ENCODE data around the gene PDZD8.
"Not testable (repeated sequence)": the region's sequence is repeated elsewhere in the genome, so short reads cannot be mapped to it uniquely, and the experiment has no call there.

The PDZD8 gene

DNA sequence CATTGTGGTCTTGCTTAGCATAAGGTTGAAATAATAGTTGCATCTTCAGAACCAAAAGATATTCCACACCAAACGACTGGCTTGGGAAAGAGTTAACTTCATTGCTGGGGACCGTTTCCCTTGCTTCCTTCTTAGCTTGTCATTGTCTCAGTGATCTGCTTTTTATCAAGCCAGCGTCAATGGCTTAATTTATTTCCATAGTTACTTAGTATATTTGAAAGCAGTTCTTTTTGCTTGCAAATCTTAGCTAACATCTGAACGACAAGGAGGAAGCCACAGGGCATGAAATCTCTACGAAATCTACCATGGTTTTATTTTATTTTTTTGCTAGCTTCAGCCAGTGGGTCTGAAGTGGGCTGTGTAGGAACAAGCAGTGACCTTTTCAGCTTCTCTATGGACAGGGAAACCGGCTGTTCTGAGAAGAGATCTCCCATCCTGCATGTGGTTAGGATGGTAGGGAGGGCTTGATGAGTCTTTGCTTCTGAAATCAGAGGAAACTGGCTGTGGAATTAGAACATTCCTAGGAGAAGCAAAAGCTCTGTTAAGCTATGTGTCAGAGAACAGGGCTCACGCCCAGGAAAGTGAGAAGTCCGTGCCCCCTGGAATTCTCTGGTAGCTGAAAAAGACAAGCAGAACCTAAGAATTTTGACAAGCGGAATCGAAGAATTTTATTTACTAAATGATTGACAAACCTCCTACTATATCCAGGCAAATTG is 126.3 kb downstream of the PDZD8 start:
- no peak for DNase-seq

DNA sequence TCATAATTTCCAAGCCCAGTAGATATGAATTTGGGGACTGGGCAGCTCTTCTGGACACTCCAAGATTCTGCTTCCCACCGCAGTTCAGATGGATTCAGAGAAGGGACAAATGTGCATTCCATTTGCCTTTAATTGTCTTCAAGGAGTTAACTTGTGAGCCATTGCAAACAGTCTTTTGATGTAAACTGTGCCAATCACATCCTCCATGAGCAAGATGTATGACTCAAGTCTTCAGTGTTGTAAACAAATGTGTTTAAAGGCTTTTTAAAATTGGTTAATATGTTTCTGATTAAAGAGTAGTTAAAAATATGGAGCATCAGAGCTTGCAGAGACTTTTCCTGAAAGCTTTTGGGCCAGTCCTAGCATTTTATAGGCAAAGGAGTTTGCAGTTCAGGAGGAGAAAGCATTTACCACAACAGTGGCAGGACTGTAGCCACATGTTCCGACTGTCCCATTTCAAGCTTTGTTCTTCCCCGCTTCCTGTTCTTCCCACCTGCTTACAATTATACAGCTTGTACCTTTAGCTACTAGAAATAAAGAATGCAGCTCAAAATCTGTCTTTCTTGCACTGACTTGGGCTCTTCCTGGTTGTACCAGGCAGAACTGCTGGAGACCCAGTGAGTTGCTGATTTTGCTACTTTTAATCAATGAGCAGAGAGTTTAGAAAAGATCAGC is 128.1 kb downstream of the PDZD8 start:
- DNase-seq: no peak

DNA sequence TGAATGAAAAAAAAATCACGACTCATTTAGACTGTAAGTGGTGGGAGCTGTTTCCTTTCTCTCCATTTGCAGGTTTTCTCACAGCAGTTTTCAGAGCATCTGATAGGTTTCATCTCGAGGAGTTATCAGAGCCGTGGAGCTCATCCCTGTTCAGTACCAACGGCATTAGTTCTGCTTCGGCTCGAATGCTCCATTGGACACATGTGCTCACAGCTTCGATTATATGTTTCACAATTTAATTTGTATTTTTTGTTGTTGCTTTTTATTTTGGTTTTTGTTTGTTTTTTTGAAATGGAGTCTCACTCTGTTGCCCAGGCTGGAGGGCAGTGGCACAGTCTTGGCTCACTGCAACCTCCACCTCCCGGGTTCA is 132.8 kb downstream of the PDZD8 start:
- DNase-seq: no peak

DNA sequence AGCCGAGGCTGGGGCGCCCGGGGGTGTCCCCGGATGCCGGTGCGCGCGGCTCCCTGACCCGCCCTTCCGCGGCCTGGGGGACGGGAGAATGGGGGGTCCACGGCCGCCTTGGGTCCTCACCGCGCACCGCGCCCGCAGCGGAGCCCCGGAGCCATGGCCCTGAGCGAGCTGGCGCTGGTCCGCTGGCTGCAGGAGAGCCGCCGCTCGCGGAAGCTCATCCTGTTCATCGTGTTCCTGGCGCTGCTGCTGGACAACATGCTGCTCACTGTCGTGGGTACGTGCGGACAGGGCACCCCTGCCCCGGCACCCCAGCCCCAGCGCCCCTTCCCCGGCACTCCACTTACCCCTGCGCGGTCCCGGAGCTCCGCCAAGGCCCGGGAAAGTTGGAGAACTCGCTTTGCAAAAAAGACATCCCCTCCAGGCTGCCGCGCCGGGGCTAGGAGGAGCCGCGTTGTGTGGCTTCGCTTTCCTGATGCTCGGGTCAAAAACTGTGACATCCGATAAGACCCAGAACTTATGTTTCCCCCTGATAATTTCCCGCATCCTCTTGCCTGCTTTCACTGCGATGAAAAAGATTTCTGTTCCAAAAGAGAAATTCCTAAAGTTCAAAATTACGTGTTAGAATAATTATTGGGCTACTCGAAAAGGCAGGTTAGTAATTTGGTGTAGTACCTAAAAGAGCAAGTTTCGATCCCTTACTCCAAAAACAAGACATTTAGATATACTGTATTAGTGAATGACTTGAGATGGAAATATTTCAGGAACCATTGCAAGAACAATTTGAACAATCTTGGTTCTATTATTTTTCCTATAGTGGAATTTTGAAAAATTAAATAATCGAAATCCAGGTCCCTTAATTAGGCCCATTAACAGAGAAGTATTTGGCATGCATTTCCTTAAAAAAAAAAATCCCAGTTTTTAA is 133.4 kb downstream of the PDZD8 start:
- DNase-seq: no peak

DNA sequence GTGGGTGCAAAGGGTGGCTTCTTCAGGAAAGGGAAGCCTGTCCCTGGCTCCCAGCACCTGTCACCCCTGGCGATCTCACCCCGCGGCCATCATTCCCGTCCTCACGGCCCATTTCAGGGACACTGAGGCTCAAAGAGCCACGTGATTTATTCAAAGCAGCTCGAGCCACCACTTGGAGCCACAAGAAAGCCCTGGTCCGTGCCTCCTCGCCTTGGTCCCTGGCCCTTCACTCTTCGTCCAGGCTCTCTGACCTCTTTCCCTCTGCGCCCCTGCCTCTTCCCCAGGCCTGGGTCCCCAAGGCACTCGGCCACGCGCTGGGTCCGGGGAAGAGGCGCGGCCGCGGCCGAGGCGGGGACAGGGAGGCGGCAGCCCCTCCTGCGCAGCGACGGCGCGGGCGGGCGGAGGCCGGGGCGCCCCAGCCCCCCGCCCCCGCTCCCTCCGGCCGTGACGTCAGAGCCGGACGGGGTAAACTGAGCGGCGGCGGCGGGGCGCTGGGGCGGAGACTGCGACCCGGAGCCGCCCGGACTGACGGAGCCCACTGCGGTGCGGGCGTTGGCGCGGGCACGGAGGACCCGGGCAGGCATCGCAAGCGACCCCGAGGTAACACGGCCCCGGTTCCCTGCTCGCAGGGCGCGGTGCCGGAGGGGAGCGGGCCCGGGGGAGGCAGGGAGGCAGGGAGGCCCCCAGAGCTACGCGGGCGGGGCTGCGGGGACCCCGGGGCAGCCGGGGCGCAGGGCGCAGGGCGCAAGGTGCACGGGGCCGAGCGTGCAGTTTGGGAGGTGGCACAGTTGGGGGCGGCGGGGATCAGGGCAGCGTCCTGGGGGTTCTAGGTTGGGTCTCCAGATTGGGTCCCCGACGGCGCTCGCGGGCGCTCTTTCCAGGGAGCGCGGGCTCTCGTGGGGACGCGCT is 134.4 kb downstream of the PDZD8 start, which contains the start of gene SLC18A2:
Gene SLC18A2 (plus strand): TSS at position 494 of the 909 bp plus-strand sequence. CDS start 580 bp downstream, outside the sequence.
- DNase-seq: no peak

DNA sequence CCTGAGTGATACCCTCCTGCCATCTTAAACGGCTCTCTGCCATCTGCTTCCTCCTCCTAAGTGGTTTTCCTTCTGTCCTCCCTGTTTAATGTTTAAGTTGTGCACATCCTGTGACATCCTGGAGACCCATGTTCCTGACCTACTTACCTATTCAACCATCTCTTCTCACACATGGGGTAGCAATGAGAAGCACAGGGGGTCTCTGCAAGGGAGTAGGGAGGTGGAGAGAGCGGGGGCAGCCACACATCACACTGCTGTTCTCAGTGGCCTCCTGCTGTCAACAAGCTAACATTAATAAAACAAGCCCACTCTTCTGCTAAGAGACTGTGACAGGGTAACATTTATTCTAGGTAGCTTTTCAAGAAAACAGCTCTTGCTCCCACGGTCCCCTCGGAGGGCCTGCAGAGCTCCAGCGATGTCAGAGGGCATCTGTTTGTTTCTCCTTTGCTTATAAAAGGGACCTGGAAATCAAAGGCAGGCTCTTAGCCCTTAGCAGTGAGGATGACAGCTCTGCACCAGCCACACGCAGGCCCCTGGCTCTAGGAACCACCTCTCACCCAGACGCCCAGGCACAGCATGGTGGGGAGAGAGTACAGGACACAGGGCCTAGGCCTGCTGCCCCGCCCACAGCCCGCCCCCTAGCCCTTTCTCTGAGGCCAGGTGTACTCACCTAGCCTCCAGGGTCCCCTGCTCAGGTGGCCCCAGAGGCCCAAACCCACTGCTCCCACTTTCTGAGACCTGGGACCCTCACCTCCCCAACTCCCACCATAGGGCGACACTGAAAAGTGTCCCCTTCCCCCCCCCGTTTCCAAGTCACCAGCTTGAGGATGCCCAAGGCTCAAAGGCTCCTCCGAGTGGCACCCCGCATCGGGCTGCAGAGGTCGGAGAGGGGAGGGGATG is 135.3 kb downstream of the PDZD8 start:
- no peak for DNase-seq

DNA sequence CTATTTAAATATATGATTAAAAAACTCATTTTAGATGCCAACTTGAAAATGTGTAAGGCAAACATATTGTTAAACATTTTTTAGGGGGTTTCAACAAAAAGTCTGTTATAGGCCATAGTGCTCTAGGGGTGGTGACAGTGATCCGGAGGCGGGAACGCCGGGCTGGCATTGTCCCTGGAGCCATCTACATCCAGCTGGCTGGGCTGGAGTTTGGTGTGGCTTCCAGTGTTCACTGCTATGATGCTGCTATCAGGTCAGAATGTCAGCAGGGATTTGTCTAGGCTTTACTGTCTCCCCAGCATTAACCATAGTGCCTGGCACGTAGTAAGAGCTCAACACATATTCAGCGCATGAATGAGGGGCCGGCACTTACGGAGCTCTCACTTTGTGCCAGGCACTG is 136.2 kb downstream of the PDZD8 start:
- no peak for DNase-seq

DNA sequence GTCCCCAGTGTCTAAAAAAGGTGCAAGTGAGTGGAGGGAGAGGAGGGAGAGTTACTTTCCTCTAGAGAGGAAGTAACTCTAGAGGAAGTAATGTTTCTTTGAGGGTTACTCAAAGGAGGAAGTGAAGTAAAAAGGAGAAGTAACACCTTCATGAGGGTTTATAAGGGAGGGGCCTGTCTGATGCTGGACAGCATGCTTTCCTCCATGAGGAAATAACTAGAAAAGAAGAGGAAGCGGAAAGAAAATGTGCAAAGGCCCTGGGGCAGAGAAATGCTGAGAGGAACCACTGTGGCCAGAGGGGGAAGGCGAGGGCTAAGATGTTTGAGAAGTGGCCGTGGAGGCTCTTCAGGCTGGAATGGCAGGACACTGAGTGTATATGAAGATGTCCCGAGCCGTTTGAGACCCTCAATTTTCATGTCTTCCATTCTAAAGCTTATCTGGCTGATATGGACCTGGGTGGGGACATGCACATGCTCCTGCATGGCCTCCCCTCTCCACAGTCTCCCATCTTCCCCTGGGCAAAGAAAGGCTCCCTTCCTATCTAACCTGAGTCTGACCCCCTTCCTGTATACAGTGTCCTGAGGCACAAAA is 137.7 kb downstream of the PDZD8 start:
- no peak for DNase-seq

DNA sequence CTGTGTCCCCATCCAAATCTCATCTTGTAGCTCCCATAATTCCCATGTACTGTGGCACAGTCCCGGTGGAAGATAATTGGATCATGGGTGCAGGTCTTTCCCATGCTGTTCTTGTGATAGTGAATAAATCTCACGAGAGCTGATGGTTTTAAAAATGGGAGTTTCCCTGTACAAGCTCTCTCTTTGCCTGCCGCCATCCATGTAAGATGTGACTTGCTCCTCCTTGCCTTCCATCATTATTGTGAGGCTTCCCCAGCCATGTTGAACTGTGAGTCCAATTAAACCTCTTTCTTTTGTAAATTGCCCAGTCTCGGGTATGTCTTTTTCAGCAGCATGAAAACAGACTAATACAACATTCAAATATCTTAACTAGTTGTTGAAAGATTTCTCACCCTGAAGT is 145.1 kb downstream of the PDZD8 start:
- DNase-seq: not testable (repeated sequence)

DNA sequence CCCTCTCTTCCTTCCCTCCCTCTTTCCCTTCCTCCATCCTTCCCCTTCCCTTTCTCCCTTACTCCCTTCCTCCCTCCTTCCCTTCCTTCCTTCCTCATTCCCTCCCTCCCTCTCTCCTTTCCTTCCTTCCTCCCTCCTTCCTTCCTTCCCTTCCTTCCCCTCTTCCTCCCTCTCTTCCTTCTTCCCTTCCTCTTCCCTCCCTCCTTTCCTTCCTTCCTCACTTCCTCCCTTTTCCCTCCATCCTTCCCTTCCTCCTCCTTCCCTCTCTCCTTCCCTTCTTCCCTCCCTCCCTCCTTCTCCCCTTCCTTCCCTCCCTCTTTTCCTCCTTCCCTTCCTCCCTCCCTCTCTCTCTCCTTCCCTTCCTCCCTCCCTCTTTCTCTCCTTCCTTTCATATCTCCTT is 147.0 kb downstream of the PDZD8 start:
- DNase-seq: no peak

Measured in stimulated activated CD8-positive, alpha-beta memory T cell treated with anti-CD3 and anti-CD28 coated beads, Interleukin-4, amount 100 ng/mL, for 48 hours (primary cell).